Measurements from ENCODE around the gene TEX29.

Gene TEX29

DNA sequence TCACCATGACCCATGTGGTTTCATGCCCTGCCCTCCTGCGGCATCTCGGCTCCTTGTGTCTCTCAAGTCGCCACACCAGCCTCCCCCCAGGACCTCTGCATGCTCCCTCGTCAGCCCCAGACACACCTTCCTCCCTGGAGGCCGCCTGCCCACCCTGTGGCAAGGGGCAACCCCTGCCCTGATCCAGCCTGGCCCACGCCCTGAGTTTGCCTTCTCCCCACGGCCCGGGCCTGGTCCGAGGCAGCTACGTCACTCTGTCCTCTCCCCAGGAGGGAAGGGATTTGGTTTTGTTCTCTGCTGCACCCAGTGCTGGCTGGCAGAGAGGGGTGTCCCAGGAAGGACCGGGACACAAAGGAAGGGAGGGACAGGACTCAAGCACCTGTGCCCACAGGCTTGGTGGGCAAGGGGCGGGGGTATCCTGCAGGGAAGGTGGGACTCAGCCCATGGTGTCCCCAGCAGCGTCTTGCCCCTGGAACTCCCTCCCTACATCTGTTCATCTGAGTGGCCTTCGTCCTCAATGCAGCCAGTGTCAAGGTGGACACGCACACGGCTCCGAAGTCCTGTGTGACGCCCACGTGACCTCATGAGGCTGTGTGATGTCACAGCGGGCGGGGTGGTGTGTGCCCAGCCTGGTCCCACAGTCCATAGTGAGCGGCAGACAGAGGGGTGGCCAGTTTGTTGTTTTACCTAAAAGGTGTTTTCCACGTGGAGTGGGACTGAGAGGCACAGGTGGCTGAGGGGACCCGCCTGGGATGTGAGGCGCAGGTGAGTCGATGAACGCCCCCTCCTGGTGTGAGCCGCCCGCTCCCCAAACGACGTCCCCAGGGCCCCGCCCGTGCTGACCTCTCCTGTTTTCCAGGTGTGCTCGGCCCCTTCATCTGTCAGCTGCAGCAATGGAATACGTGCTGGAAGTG lies at the start of gene TEX29:
TSS of gene TEX29 (plus strand) at position 645 of the 914 bp plus-strand sequence. CDS start at position 894, 249 bp downstream.
- no peak within 1 kb of the TSS for H3K9ac ChIP-seq
- H4K20me1 ChIP-seq = peaks cover 0 to 39% (median 0%) of the 10 kb centered on the region in 11 experiments; a peak in 6 of 22 replicates
- TF ChIP-seq Cebpa-rat (IDR thresholded peaks at IDR 0.05) = no peak
- peaks cover 0 to 7% (median 0%) of the 10 kb centered on the region in 11 experiments; a peak in 5 of 22 replicates for H3K36me3 ChIP-seq
- no peaks in the 10 kb centered on the region; a peak in 1 of 22 replicates for H3K27me3 ChIP-seq
- H3K4me3 ChIP-seq = no peak within 1 kb of the TSS
- H3K9me3 ChIP-seq (replicated peaks in 1 of 11) = no peaks in the 10 kb centered on the region
- H3K4me2 ChIP-seq = no peak within 1 kb of the TSS
- peaks cover 13 to 34% (median 32%) of the 10 kb centered on the region in 10 experiments for H3K4me1 ChIP-seq
- H3K27ac ChIP-seq = no peak within 1 kb of the TSS

DNA sequence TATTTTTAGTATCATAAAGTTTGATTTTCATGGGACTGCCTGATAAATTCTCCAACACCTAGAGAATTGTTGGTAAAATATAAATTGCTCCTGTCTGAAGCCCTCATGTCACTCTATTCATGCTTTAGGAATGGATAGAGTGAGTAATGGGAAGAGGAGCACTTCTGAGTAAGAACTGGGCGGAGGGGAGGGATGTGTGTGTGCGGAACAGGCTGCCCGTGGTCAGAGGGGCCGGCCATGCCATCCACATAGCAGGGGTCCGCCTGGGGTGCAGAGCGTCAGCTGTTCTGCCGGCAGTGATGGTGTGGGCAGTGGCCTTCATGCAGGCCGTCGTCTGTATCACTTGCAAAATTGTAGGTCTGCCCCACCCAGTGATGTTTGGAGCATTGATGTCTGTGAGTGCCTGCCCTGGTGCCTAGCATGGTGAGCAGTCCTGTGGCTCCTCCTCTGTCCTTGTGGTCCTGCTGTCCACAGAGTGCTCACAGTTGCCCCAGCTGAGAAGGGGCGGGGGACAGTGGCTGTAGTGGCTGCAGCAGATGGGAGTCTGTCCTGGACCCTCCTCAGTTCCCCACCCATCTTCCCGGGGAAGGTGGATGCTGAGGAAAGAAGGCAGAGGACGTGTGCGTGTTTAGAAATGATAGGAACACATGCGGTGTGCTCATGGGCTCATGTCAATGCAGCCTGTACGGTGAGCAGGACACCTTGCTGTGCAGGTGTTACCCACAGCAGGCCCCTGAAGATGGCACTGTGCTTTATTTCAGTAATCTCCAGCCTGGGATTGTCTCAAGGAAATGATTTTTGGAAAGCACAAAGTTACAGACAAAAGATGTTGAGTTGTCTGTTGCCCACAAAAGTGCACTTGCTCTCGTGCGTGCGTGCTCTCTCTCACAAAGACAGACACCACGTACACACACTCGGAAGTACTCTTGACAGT lies 49.4 kb upstream of the TEX29 start:
- Histone ChIP-seq H3K4me3 (no peak overlapping the region), H3K36me3 (peaks cover 86 to 100% (median 100%) of the 10 kb centered on the region in 11 experiments), H3K27me3 (no peaks in the 10 kb centered on the region)

DNA sequence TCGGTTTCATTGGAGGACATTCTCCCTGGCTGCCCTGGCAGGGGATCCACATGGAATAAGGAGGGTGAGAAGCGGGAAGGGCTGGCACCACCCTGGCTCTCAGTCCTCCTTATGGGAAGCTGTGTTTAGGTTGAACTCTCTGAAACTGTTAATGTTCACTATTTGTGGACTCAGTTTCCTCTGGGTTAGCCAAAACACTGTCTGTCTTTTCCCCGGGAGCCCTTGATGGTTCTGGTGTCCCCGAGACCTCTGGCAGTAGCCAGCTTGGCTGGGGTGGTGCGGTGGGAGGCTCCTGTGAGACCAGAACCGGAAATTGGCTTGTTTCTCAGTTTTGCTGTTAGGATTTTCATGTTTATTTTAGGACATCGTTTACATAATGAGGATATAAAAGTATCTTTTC lies 48.3 kb upstream of the TEX29 start:
- Histone ChIP-seq H3K27ac (no peak overlapping the region), H3K36me3 (peaks cover 91 to 100% (median 100%) of the 10 kb centered on the region in 11 experiments), H3K4me3 (no peak overlapping the region), H4K20me1 (peaks cover 7 to 64% (median 35%) of the 10 kb centered on the region in 11 experiments; a peak in 18 of 22 replicates), H3K9me3 (replicated peaks in 1 of 11) (no peaks in the 10 kb centered on the region), H3K9ac (no peak overlapping the region), H3K4me1 (no peaks in the 10 kb centered on the region), H3K27me3 (no peaks in the 10 kb centered on the region), H3K4me2 (no peak overlapping the region)
- TF ChIP-seq Cebpa-rat (IDR thresholded peaks at IDR 0.05) = no peak

More for the DNA sequence above, 49.4 kb upstream of the TEX29 start:
- TF ChIP-seq Cebpa-rat (IDR thresholded peaks at IDR 0.05) = no peak
- Histone ChIP-seq H4K20me1 (peaks cover 16 to 75% (median 45%) of the 10 kb centered on the region in 11 experiments; a peak in 20 of 22 replicates), H3K4me2 (no peak overlapping the region), H3K27ac (no peak overlapping the region), H3K4me1 (no peaks in the 10 kb centered on the region), H3K9ac (no peak overlapping the region), H3K9me3 (replicated peaks in 1 of 11) (no peaks in the 10 kb centered on the region)

DNA sequence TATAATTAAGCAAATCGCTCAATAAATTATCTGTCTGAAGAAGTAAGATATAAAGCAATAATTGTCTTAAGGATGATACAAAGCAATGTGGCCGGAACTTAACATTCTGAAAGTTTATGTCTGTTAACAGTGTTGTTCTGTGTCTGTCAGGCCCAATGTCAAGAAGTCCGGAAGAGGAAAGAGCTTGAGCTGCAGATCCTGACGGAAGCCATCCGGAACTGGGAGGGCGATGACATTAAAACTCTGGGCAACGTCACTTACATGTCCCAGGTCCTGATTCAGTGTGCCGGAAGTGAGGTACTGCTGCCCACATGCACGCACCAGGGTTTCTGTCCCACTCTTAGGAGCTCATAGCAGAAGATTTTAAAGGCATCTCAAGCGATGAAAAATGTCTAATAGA lies 45.1 kb upstream of the TEX29 start:
- no peaks in the 10 kb centered on the region for H3K27me3 ChIP-seq
- H3K9ac ChIP-seq = no peak overlapping the region
- TF ChIP-seq Cebpa-rat (IDR thresholded peaks at IDR 0.05) = no peak
- H3K36me3 ChIP-seq = peaks cover 87 to 100% (median 99%) of the 10 kb centered on the region in 11 experiments
- no peak overlapping the region for H3K27ac ChIP-seq
- H3K9me3 ChIP-seq (replicated peaks in 1 of 11) = no peaks in the 10 kb centered on the region
- no peak overlapping the region for H3K4me3 ChIP-seq
- H4K20me1 ChIP-seq = peaks cover 0 to 58% (median 31%) of the 10 kb centered on the region in 11 experiments; a peak in 14 of 22 replicates
- no peak overlapping the region for H3K4me2 ChIP-seq
- peaks cover 0 to 1% (median 0%) of the 10 kb centered on the region in 10 experiments; a peak in 2 of 20 replicates for H3K4me1 ChIP-seq

DNA sequence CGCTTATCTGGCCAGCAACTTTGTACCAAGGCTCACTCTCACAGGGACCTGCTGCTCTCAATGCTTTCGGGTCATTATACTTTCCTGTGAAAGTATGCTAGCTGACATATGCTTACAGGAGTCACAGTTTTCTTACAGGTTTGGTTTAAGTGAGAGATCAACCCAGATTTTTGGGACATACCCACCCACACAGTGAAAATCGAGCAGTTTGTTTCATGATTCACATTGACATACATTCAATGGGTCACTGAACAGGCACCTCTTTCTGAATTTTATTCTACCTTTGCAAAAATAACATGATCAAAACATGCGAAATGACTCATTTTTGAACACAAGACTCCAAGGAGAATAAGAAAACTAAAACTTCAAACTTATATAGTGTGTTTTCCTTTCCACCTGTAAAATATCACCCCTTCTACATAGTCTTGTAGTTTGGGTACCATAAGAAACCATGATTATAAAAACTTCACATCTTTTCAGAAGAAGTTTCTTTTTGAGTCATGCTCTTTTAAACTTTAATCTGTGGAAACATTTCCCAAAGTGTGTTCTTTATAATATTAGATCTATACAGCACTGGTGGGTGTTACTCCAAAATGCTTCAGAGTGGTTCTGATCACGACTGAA lies 44.3 kb upstream of the TEX29 start:
- Histone ChIP-seq H3K4me3 (no peak overlapping the region), H3K36me3 (peaks cover 89 to 100% (median 98%) of the 10 kb centered on the region in 11 experiments), H3K9ac (no peak overlapping the region), H3K4me2 (no peak overlapping the region), H4K20me1 (peaks cover 0 to 57% (median 25%) of the 10 kb centered on the region in 11 experiments; a peak in 14 of 22 replicates), H3K9me3 (replicated peaks in 1 of 11) (no peaks in the 10 kb centered on the region), H3K4me1 (peaks cover under 1 to 8% (median 5%) of the 10 kb centered on the region in 10 experiments; a peak in 17 of 20 replicates), H3K27me3 (no peaks in the 10 kb centered on the region), H3K27ac (no peak overlapping the region)
- no peak for TF ChIP-seq Cebpa-rat (IDR thresholded peaks at IDR 0.05)

DNA sequence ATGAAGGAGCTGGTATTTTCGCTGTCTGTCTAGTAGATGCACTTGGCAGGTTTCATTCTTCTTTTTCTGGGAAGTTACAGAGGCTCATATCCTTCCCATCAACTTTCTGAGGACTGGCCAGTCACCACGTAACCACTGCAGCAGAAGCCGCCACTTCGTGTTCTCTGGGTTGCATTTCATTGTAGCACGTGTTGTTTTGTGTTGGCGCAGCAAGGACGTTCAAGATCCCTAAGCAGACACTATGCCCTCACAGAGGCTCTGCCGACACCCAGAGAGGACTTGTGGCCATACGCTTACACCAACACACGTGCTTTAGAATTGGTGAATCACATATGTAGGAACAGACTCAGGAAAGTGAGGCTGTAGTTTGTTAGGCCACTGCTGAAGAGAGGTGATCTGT lies 42.2 kb upstream of the TEX29 start:
- no peak overlapping the region for H3K4me2 ChIP-seq
- H3K4me1 ChIP-seq = peaks cover 15 to 29% (median 22%) of the 10 kb centered on the region in 10 experiments
- H3K27me3 ChIP-seq = no peaks in the 10 kb centered on the region
- peaks cover 77 to 100% (median 90%) of the 10 kb centered on the region in 11 experiments for H3K36me3 ChIP-seq
- TF ChIP-seq Cebpa-rat (IDR thresholded peaks at IDR 0.05) = no peak
- no peak overlapping the region for H3K27ac ChIP-seq
- peaks cover 0 to 65% (median 24%) of the 10 kb centered on the region in 11 experiments; a peak in 11 of 22 replicates for H4K20me1 ChIP-seq
- H3K4me3 ChIP-seq = no peak overlapping the region
- no peak overlapping the region for H3K9ac ChIP-seq
- H3K9me3 ChIP-seq (replicated peaks in 1 of 11) = no peaks in the 10 kb centered on the region

DNA sequence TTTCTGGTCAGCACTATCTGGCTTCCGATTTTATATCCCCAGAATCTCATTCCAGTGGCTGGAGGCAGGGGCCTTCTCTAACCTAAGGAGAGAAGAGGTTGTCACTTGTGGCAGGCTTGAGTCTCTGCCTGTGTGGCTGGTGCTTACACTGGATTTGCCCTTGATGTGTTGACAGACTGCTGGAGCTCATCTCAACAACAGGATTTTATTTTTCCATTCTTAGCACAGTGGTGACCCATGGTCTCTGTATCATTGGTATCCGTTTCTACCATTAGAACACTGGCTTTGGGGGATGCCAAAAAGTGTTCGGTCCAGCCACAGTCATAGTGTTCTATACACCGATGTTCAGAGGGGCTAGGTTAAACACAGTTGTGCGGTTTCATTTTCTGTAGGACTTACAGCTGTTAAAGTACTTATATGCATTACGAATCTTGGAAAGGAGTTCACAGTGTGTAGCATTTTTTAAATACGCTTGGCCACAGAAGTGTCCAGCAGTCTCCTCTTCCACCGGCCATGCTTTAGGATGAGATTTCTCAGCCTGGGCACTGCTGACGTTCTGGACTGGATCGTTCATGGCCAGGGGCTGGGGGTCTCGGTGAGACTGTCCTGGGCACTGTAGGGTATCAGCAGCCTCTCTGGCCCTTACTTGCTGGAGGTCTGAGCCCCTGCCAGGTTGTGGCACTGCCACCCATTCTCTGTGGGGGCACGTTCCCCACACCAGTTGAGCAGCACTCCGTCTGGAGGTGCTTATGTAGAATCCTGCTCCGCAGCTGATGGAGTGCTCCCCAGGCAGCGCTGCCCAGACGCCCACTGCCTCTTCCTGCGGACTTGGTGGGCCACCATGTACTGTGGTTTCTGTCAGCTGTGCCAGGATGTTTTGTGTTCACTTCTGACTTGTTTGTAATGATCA lies 41.4 kb upstream of the TEX29 start:
- Histone ChIP-seq H3K9me3 (replicated peaks in 1 of 11) (no peaks in the 10 kb centered on the region), H3K4me2 (no peak overlapping the region), H3K9ac (no peak overlapping the region), H4K20me1 (peaks cover 0 to 65% (median 24%) of the 10 kb centered on the region in 11 experiments; a peak in 12 of 22 replicates), H3K36me3 (peaks cover 79 to 100% (median 90%) of the 10 kb centered on the region in 11 experiments), H3K4me3 (no peak overlapping the region), H3K27me3 (no peaks in the 10 kb centered on the region), H3K27ac (no peak overlapping the region; a peak in 1 of 22 replicates), H3K4me1 (peaks cover 15 to 30% (median 22%) of the 10 kb centered on the region in 10 experiments)
- TF ChIP-seq Cebpa-rat (IDR thresholded peaks at IDR 0.05) = no peak

All from BLaER1 treated with 17β-estradiol and CSF1 and Interleukin-3, amounts not matched to agents 10 nM and 100 nM (cell line).